K562 (cell line): Measurements from ENCODE around the gene MEFV. TPM values are rescaled to one million over a fixed set of nuclear protein-coding genes. Genes with fewer than 3 reads are reported as not detected.

Source experiments
- ASH1L ChIP-seq: fragments of 450-650 bp; IDR thresholded peaks from 2 replicates; pipeline ENCODE4 v1.6.1; 2018; ENCODE audit warnings: borderline replicate concordance, mild to moderate bottlenecking, low read depth; ENCODE audit not compliant: partially characterized antibody
- CEBPB ChIP-seq: fragments of 450-650 bp; IDR thresholded peaks from 2 replicates; pipeline ENCODE4 v1.6.1; 2016; ENCODE audit warnings: missing genetic modification characterization, missing compliant biosample characterization
- DNMT1 ChIP-seq: fragments of 450-650 bp; IDR thresholded peaks from 2 replicates; pipeline ENCODE4 v1.6.1; 2016; ENCODE audit warnings: antibody characterized with exemption, mild to moderate bottlenecking
- HEY1 ChIP-seq: fragments of 250-450 bp; sonication (Bioruptor Pico); IDR thresholded peaks from 2 replicates; pipeline ENCODE4 v1.5.0; 2020; ENCODE audit warnings: mild to moderate bottlenecking, moderate library complexity, borderline replicate concordance
- IFI16 ChIP-seq: fragments of 250-450 bp; sonication (Bioruptor Pico); IDR thresholded peaks from 2 replicates; pipeline ENCODE4 v2.1.2; 2022; ENCODE audit warnings: mild to moderate bottlenecking, inconsistent platforms
- ILK ChIP-seq: fragments of 450-650 bp; IDR thresholded peaks from 2 replicates; pipeline ENCODE4 v1.6.1; 2016; ENCODE audit warnings: missing genetic modification characterization, low read depth, mild to moderate bottlenecking, missing compliant biosample characterization, moderate library complexity, borderline replicate concordance
- MAX ChIP-seq: sonication (generic); formaldehyde crosslinking; IDR thresholded peaks from 2 replicates; pipeline ENCODE4 v1.9.0; 2022; ENCODE audit warnings: mild to moderate bottlenecking, missing genetic modification reagents
- NR2C2 ChIP-seq, 2 experiments: fragments of 200-800 bp in 1 of 2; sonication (Bioruptor generic) in 1 of 2; sonication (generic) in 1 of 2; formaldehyde crosslinking in 1 of 2; IDR thresholded peaks; 2 replicates each; pipeline versions ENCODE4 v1.6.1 to v1.8.0; 2016 to 2022; ENCODE audit warnings: mild to moderate bottlenecking in 1 of 2, missing compliant biosample characterization in 1 of 2, missing genetic modification characterization in 1 of 2, missing genetic modification reagents in 1 of 2
- PHF8 ChIP-seq: fragments of 200-600 bp; sonication (generic); IDR thresholded peaks from 2 replicates; pipeline ENCODE4 v1.6.1; 2012; ENCODE audit warnings: mixed run types, mild to moderate bottlenecking, inconsistent platforms, low read length, moderate library complexity, borderline replicate concordance
- SP2 ChIP-seq: IDR thresholded peaks from 2 replicates; pipeline ENCODE4 v1.6.1; 2011; ENCODE audit warnings: mild to moderate bottlenecking, low read depth, low read length, moderate library complexity; ENCODE audit not compliant: poor library complexity, severe bottlenecking; ENCODE audit errors: extremely low read depth
- TAF7 ChIP-seq: fragments of 450-650 bp; IDR thresholded peaks from 2 replicates; pipeline ENCODE4 v1.6.1; 2016; ENCODE audit warnings: missing genetic modification characterization, missing compliant biosample characterization
- THAP7 ChIP-seq: fragments of 250-450 bp; sonication (Bioruptor Pico); IDR thresholded peaks from 2 replicates; pipeline ENCODE4 v1.5.0; 2021
- TSC22D4 ChIP-seq: fragments of 450-650 bp; IDR thresholded peaks from 2 replicates; pipeline ENCODE4 v1.6.1; 2016; ENCODE audit warnings: missing genetic modification characterization, missing biosample characterization, control low read depth
- ZNF23 ChIP-seq: fragments of 250-450 bp; sonication (Bioruptor Pico); IDR thresholded peaks from 2 replicates; pipeline ENCODE4 v1.4.0; 2020; ENCODE audit warnings: mild to moderate bottlenecking
- ZSCAN29 ChIP-seq: fragments of 450-650 bp; IDR thresholded peaks from 2 replicates; pipeline ENCODE4 v1.6.1; 2017
- polyA plus RNA-seq, 8 experiments: library from polyadenylated mRNA; depleted of rRNA in 4 of 8; stranded (reverse) in 5 of 8; unstranded in 3 of 8; fragments of >200 nt; fragmentation: Nextera tagmentation in 2 of 8; fragmentation: Illumina TruSeq in 1 of 8; extraction: Ambion mirVana in 2 of 8; extraction: Trizol in 1 of 8; gene quantifications; 2 replicates each; pipeline versions ENCODE4 v1.2.1 to v1.2.3, GENCODE V29; 2011 to 2014; ENCODE audit warnings: inconsistent platforms in 1 of 8, missing spikeins in 1 of 8
- total RNA-seq, 7 experiments: library from RNA; depleted of rRNA in 6 of 7; stranded (reverse); fragments of >200 nt in 6 of 7; fragmentation: Illumina TruSeq in 2 of 7; extraction: Trizol in 2 of 7; gene quantifications; 2 replicates each; pipeline versions ENCODE4 v1.2.1 to v1.2.3, GENCODE V29; 2011 to 2021; ENCODE audit warnings: low replicate concordance in 1 of 7
- TF ChIP-seq, protein P1 (sequence below): sonication (generic); formaldehyde crosslinking; IDR thresholded peaks from 2 replicates; pipeline ENCODE4 v1.8.1; 2023; ENCODE audit warnings: missing genetic modification reagents, mild to moderate bottlenecking, borderline replicate concordance
- TF ChIP-seq, protein P2 (sequence below): fragments of 150-350 bp; IDR thresholded peaks from 2 replicates; pipeline ENCODE4 v1.6.1; 2014; ENCODE audit warnings: low read depth, mild to moderate bottlenecking, low read length, borderline replicate concordance

Gene MEFV
- total and polyA plus RNA-seq, 9 of the 15 experiments (the other 6 are each of a cell fraction or from before 2014, with no cell fraction given): 0.14 TPM; not detected in 8

DNA sequence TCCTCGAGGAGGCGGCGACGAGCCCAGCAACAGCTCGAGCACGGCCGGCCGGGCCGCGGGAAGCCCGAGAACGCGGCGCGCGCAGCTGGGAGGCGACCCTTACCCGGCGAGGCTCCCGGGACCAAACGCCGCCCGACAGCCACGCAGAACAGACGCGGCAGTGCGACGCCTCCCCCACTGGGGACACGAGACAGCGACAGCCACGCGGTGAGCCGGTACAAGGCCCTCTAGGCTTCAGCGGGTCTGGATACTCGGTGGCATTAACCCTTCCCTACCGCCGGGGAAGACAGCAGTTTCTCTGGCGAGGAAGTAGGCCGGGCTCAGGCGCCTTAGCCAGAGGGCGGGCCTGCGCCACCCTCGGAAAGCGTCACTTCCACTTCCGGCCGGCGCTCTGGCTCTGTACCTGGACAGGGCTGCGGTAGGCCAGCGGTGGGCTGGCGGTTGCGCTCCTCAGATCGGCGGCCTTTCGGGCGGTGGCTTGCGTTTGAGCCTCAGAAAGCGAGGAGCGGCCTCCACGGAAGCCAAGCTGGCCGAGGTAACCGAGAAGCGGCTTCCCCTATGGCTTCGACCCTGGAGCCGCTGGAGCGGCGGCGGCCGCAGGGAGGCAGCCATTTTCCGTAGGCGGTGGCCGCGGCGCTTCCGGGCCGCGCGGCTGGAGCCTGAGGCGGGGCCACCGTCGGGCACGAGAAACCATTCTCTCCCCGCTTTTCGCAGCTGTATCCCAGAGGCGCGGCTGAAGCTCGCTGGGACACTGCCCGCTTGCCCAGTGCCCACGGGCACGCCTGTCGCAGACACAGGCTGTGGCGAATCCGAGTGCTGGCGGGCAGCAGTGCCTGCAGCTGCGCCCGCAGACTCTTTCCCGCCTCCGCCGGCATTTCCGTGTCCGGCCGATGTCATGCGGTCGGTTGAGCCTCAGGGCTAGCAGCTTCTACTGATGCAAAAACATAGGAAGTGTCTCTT is 49.0 kb upstream of the MEFV start, which contains the start of the genes TIGD7 and ZNF75A (continued):
- TF ChIP-seq NR2C2 (CRISPR knock-in tag; IDR thresholded peaks at IDR 0.05) (peak; percentile 56), NR2C2 (tag; IDR thresholded peaks at IDR 0.05) (peak; percentile 79), ZNF23 (CRISPR knock-in tag) (no peak), PHF8 (peak; percentile 99), DNMT1 (no peak), THAP7 (CRISPR knock-in tag) (no peak), TAF7 (tag) (peak; percentile 60; the same call in 1 of the 2 replicates), CEBPB (tag) (no peak), MAX (CRISPR knock-in tag) (peak; percentile 91), TSC22D4 (tag) (no peak), ILK (tag) (no peak), IFI16 (CRISPR knock-in tag) (no peak), HEY1 (CRISPR knock-in tag) (no peak), ASH1L (no peak), ZSCAN29 (no peak), SP2 (peak; percentile 48)
- TF ChIP-seq, protein P1, sequence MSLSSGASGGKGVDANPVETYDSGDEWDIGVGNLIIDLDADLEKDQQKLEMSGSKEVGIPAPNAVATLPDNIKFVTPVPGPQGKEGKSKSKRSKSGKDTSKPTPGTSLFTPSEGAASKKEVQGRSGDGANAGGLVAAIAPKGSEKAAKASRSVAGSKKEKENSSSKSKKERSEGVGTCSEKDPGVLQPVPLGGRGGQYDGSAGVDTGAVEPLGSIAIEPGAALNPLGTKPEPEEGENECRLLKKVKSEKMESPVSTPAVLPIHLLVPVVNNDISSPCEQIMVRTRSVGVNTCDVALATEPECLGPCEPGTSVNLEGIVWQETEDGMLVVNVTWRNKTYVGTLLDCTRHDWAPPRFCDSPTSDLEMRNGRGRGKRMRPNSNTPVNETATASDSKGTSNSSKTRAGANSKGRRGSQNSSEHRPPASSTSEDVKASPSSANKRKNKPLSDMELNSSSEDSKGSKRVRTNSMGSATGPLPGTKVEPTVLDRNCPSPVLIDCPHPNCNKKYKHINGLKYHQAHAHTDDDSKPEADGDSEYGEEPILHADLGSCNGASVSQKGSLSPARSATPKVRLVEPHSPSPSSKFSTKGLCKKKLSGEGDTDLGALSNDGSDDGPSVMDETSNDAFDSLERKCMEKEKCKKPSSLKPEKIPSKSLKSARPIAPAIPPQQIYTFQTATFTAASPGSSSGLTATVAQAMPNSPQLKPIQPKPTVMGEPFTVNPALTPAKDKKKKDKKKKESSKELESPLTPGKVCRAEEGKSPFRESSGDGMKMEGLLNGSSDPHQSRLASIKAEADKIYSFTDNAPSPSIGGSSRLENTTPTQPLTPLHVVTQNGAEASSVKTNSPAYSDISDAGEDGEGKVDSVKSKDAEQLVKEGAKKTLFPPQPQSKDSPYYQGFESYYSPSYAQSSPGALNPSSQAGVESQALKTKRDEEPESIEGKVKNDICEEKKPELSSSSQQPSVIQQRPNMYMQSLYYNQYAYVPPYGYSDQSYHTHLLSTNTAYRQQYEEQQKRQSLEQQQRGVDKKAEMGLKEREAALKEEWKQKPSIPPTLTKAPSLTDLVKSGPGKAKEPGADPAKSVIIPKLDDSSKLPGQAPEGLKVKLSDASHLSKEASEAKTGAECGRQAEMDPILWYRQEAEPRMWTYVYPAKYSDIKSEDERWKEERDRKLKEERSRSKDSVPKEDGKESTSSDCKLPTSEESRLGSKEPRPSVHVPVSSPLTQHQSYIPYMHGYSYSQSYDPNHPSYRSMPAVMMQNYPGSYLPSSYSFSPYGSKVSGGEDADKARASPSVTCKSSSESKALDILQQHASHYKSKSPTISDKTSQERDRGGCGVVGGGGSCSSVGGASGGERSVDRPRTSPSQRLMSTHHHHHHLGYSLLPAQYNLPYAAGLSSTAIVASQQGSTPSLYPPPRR: peak; percentile 12; the same call in 1 of the 2 replicates
- TF ChIP-seq, protein P2, sequence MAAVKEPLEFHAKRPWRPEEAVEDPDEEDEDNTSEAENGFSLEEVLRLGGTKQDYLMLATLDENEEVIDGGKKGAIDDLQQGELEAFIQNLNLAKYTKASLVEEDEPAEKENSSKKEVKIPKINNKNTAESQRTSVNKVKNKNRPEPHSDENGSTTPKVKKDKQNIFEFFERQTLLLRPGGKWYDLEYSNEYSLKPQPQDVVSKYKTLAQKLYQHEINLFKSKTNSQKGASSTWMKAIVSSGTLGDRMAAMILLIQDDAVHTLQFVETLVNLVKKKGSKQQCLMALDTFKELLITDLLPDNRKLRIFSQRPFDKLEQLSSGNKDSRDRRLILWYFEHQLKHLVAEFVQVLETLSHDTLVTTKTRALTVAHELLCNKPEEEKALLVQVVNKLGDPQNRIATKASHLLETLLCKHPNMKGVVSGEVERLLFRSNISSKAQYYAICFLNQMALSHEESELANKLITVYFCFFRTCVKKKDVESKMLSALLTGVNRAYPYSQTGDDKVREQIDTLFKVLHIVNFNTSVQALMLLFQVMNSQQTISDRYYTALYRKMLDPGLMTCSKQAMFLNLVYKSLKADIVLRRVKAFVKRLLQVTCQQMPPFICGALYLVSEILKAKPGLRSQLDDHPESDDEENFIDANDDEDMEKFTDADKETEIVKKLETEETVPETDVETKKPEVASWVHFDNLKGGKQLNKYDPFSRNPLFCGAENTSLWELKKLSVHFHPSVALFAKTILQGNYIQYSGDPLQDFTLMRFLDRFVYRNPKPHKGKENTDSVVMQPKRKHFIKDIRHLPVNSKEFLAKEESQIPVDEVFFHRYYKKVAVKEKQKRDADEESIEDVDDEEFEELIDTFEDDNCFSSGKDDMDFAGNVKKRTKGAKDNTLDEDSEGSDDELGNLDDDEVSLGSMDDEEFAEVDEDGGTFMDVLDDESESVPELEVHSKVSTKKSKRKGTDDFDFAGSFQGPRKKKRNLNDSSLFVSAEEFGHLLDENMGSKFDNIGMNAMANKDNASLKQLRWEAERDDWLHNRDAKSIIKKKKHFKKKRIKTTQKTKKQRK: no peak
